Measurements from ENCODE around the gene SERGEF. TPM values are rescaled to one million over a fixed set of nuclear protein-coding genes. Genes with fewer than 3 reads are reported as not detected.

SERGEF gene
- total RNA-seq, 1 experiment from 2014 or later, result 26.1 TPM

DNA sequence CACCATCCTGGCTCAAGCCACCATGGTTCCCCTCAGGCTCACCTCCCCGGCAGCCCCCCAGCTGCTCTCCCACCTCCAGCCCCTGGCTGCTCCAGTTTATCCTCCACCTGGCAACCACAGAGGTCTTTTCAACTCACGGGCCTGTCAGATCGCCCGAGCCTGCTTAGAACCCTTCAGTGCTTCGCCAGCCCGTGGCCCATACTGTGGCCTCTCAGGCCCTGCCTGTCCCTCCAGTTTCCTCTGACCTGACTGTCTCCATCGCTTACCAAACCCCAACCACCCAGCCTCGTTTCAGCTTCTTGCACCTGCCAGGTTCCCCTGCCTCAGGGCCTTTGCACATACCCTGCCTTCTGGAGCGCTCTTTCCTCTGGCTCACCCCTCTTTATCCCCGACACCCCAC, 271.4 kb downstream of the SERGEF start:
- ChIA-PET POLR2A (interaction anchor here (0.7 kb wide), 1 partner anchor 10 kb away, joined by 3 read pairs; no protein-coding TSS in a partner anchor), CTCF (interaction anchor here (0.7 to 4.1 kb wide), 4 partner anchors 10 to 239 kb away, joined by 3 to 30 read pairs (median 4); no protein-coding TSS in a partner anchor)
- intact Hi-C loops (cut with micrococcal nuclease), result no loop called here
- Mint-ChIP-seq H3K36me3 (ENCODE audit: insufficient read depth, unreplicated experiment) (no peaks in the 10 kb centered on the region), H3K27ac (ENCODE audit: low read depth, unreplicated experiment) (no peak overlapping the region), H3K4me1 (ENCODE audit: insufficient read depth, unreplicated experiment) (peaks cover 6% of the 10 kb centered on the region), H3K27me3 (ENCODE audit: insufficient read depth, unreplicated experiment) (no peaks in the 10 kb centered on the region), H3K9me3 (ENCODE audit: unreplicated experiment) (no peaks in the 10 kb centered on the region), H3K4me3 (ENCODE audit: unreplicated experiment) (no peak overlapping the region)
- no TSS peak for BruUV-seq (replicated peaks)
- TF ChIP-seq, protein P1, sequence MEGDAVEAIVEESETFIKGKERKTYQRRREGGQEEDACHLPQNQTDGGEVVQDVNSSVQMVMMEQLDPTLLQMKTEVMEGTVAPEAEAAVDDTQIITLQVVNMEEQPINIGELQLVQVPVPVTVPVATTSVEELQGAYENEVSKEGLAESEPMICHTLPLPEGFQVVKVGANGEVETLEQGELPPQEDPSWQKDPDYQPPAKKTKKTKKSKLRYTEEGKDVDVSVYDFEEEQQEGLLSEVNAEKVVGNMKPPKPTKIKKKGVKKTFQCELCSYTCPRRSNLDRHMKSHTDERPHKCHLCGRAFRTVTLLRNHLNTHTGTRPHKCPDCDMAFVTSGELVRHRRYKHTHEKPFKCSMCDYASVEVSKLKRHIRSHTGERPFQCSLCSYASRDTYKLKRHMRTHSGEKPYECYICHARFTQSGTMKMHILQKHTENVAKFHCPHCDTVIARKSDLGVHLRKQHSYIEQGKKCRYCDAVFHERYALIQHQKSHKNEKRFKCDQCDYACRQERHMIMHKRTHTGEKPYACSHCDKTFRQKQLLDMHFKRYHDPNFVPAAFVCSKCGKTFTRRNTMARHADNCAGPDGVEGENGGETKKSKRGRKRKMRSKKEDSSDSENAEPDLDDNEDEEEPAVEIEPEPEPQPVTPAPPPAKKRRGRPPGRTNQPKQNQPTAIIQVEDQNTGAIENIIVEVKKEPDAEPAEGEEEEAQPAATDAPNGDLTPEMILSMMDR (IDR thresholded peaks at IDR 0.05; ENCODE audit: unreplicated experiment), result no peak
- DNase-seq (ENCODE audit: unreplicated experiment), result no peak

DNA sequence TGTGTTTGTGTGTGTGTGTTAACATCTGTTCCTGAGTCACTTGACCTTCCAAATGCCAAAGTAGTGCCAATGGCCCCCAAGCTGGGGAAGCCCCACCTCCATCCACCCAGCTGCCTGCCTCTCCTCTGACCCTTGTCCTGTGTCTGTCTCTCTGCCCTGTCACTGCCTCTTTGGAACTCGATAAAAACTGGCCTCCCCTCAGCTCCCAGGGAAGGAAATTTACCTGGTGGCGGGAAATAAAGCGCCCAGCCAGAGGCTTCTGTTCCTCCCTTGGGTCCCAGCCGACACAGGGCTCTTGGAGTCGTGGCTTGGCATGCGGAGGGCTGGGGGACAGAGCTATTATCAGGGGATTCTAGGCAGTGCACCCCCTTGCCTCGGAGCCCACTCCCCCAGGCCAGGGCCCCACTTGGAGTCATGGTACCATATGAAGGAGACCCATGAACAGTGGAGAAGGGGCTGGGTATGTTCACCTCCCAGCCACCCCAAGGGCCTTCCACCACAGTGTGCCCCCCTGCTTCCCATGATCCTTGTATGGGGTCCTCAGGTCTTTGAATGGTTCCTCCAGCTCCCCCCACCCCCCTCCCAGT, 272.1 kb downstream of the SERGEF start:
- peaks cover 6% of the 10 kb centered on the region for H3K4me1 Mint-ChIP-seq (ENCODE audit: insufficient read depth, unreplicated experiment)
- H3K27ac Mint-ChIP-seq (ENCODE audit: low read depth, unreplicated experiment), result no peak overlapping the region
- ChIA-PET CTCF (interaction anchor here (0.9 to 4.1 kb wide), 4 partner anchors 10 to 240 kb away, joined by 4 to 30 read pairs (median 6); no protein-coding TSS in a partner anchor), POLR2A (no interaction called here)
- H3K9me3 Mint-ChIP-seq (ENCODE audit: unreplicated experiment), result no peaks in the 10 kb centered on the region
- BruUV-seq (replicated peaks), result no TSS peak
- no peak for DNase-seq (ENCODE audit: unreplicated experiment)
- no peaks in the 10 kb centered on the region for H3K36me3 Mint-ChIP-seq (ENCODE audit: insufficient read depth, unreplicated experiment)
- TF ChIP-seq, protein P1 (IDR thresholded peaks at IDR 0.05; ENCODE audit: unreplicated experiment), result no peak
- H3K27me3 Mint-ChIP-seq (ENCODE audit: insufficient read depth, unreplicated experiment), result no peaks in the 10 kb centered on the region
- intact Hi-C loops (cut with micrococcal nuclease), result no loop called here
- H3K4me3 Mint-ChIP-seq (ENCODE audit: unreplicated experiment), result no peak overlapping the region

DNA sequence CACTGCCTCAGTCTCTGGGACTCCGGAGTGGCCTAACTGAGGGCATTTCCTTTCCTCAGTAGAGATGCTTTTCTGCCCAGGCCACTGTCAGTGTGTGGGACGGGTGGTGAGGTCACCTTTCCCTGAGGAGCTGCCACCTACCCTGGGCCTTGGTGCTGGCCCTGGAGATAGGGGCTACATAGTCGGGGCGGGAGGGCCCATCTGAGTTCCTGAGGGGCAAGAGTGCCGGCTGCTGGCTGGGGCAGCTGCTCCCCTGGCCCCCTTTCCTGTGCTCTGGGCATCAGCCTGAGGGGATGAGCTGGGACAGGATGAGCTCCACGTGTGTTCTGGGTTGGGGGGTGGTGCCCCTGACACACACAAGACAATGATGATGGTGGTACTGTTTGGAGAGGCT, 272.9 kb downstream of the SERGEF start:
- no peak for DNase-seq (ENCODE audit: unreplicated experiment)
- intact Hi-C loops (cut with micrococcal nuclease), result no loop called here
- no peaks in the 10 kb centered on the region for H3K27me3 Mint-ChIP-seq (ENCODE audit: insufficient read depth, unreplicated experiment)
- no peaks in the 10 kb centered on the region for H3K9me3 Mint-ChIP-seq (ENCODE audit: unreplicated experiment)
- ChIA-PET CTCF (interaction anchor here (1.4 to 4.1 kb wide), 2 partner anchors 9 to 239 kb away, joined by 6 to 30 read pairs; no protein-coding TSS in a partner anchor), POLR2A (no interaction called here)
- BruUV-seq (replicated peaks), result no TSS peak
- no peak overlapping the region for H3K4me3 Mint-ChIP-seq (ENCODE audit: unreplicated experiment)
- no peaks in the 10 kb centered on the region for H3K36me3 Mint-ChIP-seq (ENCODE audit: insufficient read depth, unreplicated experiment)
- no peak overlapping the region for H3K27ac Mint-ChIP-seq (ENCODE audit: low read depth, unreplicated experiment)
- TF ChIP-seq, protein P1 (IDR thresholded peaks at IDR 0.05; ENCODE audit: unreplicated experiment), result no peak
- H3K4me1 Mint-ChIP-seq (ENCODE audit: insufficient read depth, unreplicated experiment), result peaks cover 6% of the 10 kb centered on the region

DNA sequence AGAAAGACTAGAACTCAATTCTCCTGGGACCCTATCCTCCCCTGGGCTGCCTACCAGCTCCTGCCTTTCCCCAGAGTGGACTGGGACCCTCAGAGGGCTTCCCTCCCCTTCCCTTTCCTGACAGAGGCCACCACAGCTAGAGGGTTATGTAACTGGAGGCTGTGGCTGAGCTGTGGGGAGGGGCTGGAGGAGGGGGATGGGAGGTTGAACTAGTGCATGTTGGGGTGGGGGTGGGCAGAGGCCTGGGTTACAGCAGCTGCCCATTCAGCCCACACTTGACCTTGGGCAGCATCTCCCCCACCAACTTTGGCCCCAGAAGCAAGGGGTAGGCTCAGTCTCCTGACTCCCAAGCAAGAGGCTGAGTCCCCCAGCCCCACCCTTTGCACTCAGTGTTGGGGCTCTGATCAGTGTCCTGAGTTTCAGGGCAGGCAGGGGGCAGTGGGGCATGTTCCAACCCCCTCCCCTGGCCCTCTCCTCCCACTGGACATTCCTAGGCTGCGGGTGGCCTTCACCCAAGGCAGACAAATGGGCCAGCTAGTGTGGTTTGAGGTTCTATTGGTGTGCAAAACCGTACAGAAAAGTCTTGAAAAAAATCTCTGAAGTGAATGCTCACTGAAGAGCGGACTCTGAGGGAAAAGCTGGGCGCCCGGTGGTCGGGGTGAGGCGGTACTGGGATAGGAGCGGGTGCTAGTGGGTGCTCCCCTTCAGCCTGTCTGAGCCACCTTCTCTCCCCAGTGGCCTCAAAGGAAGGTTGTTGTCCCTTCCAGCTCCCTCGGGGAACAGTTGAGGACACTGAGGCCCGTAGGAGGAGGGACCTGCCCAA, 274.5 kb downstream of the SERGEF start:
- no peak for DNase-seq (ENCODE audit: unreplicated experiment)
- TF ChIP-seq, protein P1 (IDR thresholded peaks at IDR 0.05; ENCODE audit: unreplicated experiment), result no peak
- no peaks in the 10 kb centered on the region for H3K4me1 Mint-ChIP-seq (ENCODE audit: insufficient read depth, unreplicated experiment)
- no peaks in the 10 kb centered on the region for H3K9me3 Mint-ChIP-seq (ENCODE audit: unreplicated experiment)
- H3K36me3 Mint-ChIP-seq (ENCODE audit: insufficient read depth, unreplicated experiment), result no peaks in the 10 kb centered on the region
- H3K27ac Mint-ChIP-seq (ENCODE audit: low read depth, unreplicated experiment), result no peak overlapping the region
- ChIA-PET CTCF (interaction anchor here (0.6 to 10.6 kb wide), 3 partner anchors 7 to 243 kb away, joined by 3 to 507 read pairs (median 30); no protein-coding TSS in a partner anchor), POLR2A (no interaction called here)
- BruUV-seq (replicated peaks), result no TSS peak
- peaks cover 7% of the 10 kb centered on the region for H3K27me3 Mint-ChIP-seq (ENCODE audit: insufficient read depth, unreplicated experiment)
- intact Hi-C loops (cut with micrococcal nuclease), result no loop called here
- no peak overlapping the region for H3K4me3 Mint-ChIP-seq (ENCODE audit: unreplicated experiment)
